Activated CD8-positive, alpha-beta T cell treated with anti-CD3 and anti-CD28 coated beads for 36 hours (primary cell): ENCODE data around the gene GTPBP1. TPM values are rescaled to one million over a fixed set of nuclear protein-coding genes. Genes with fewer than 3 reads are reported as not detected.
A peak's percentile ranks its signal among the peaks of the same experiment; 100 is the strongest.

Experiments used
- ATAC-seq: fragments of 200-7000 bp; cut with Tn5 transposase; one replicate; pipeline ENCODE4 v1.10.0; 2021; ENCODE audit warnings: mild to moderate bottlenecking, moderate library complexity
- CTCF ChIA-PET: fragments of 350-600 bp; sonication (Branson Sonifier 250); formaldehyde crosslinking; loops from one replicate; lab custom pipeline; 2021; ENCODE audit warnings: antibody characterized with exemption; lab: Charles Lee
- POLR2A ChIA-PET: fragments of 350-600 bp; sonication (Branson Sonifier 250); formaldehyde crosslinking; loops from one replicate; lab custom pipeline; 2021; ENCODE audit warnings: antibody characterized with exemption; lab: Charles Lee
- DNase-seq: peaks from one replicate; pipeline ENCODE4 v3.0.0-alpha.2; 2020
- H3K27ac Mint-ChIP-seq: one replicate; pipeline ENCODE4 v1.8.0; 2021; ENCODE audit warnings: mild to moderate bottlenecking, mixed read lengths
- H3K27me3 Mint-ChIP-seq: one replicate; pipeline ENCODE4 v1.8.0; 2021; ENCODE audit warnings: mixed read lengths
- H3K36me3 Mint-ChIP-seq: one replicate; pipeline ENCODE4 v1.8.0; 2021; ENCODE audit warnings: low read depth, mixed read lengths
- H3K4me1 Mint-ChIP-seq: one replicate; pipeline ENCODE4 v1.8.0; 2021; ENCODE audit warnings: low read depth, mixed read lengths
- H3K4me3 Mint-ChIP-seq: one replicate; pipeline ENCODE4 v1.8.0; 2021; ENCODE audit warnings: mild to moderate bottlenecking, moderate library complexity, mixed read lengths
- H3K9me3 Mint-ChIP-seq: one replicate; pipeline ENCODE4 v1.8.0; 2021; ENCODE audit warnings: mixed read lengths
- CTCF ChIP-seq: fragments of 200-600 bp; IDR thresholded peaks from one replicate; pipeline ENCODE4 v1.8.0; 2022; ENCODE audit warnings: antibody characterized with exemption, mild to moderate bottlenecking
- intact Hi-C: fragments of 100-400 bp; cut with micrococcal nuclease; formaldehyde crosslinking; loops from one replicate; pipeline ENCODE4 v1.10.0; 2022
- total RNA-seq, 2 experiments: library from RNA; stranded (reverse); gene quantifications; one replicate each; pipeline ENCODE4 v1.2.3, GENCODE V29; 2021

The GTPBP1 gene
- total RNA-seq, 2 experiments from 2014 or later, result 93.3 to 97.6 TPM

- Mint-ChIP-seq H3K27me3 (no peaks in the 10 kb centered on the region), H3K4me3 (peak overlapping the region; percentile 88), H3K36me3 (peaks cover 41% of the 10 kb centered on the region), H3K9me3 (no peaks in the 10 kb centered on the region), H3K27ac (peak overlapping the region; percentile 83), H3K4me1 (peaks cover 52% of the 10 kb centered on the region)
- ChIA-PET POLR2A (interaction anchor here (0.9 to 41.0 kb wide), 6 partner anchors 8 to 214 kb away, joined by 4 to 905 read pairs (median 8); partner anchors contain the start of genes SUN2 and TOMM22), CTCF (interaction anchor here (0.9 to 2.9 kb wide), 7 partner anchors 18 to 59 kb away, joined by 3 to 18 read pairs (median 4); partner anchors contain the start of gene TOMM22)
- no peak for TF ChIP-seq CTCF
- ATAC-seq (no peak), DNase-seq (no peak)
- intact Hi-C loops, result loop anchor here (10.0 kb wide), 1 partner anchor 47 kb away; the partner anchor contains the start of gene SUN2
Measured at GRCh38 chr22:38707346-38707745, 1.6 kb downstream of the GTPBP1 start.

DNA sequence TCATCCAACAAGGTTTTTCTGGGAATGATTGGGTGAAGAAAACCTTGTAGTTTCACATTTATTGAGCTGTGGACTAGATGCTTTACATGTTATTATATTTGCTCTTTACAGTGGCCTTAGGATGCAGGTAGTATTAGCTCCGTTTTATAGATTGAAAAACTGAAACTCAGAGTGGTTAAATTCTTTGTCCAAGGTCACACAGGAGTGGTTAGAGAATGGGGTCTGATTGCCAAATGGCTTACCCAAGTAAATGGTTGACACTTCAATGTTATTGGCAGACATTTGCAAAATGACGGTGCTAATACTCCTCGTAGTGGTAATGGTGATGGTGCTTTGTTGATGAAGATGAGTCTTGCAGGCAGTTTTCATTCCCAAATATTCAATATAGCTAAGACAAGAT lies 2.2 kb downstream of the GTPBP1 start:
- peaks cover 44% of the 10 kb centered on the region for H3K36me3 Mint-ChIP-seq
- ChIA-PET POLR2A (interaction anchor here (1.2 to 41.0 kb wide), 5 partner anchors 9 to 34 kb away, joined by 5 to 905 read pairs (median 9); partner anchors contain the start of genes SUN2 and TOMM22), CTCF (interaction anchor here (0.9 to 1.7 kb wide), 6 partner anchors 17 to 58 kb away, joined by 3 to 8 read pairs (median 4); partner anchors contain the start of gene TOMM22)
- no peaks in the 10 kb centered on the region for H3K9me3 Mint-ChIP-seq
- no peak for TF ChIP-seq CTCF
- H3K27me3 Mint-ChIP-seq, result no peaks in the 10 kb centered on the region
- ATAC-seq (no peak), DNase-seq (no peak)
- peak overlapping the region; percentile 88 for H3K4me3 Mint-ChIP-seq
- no peak overlapping the region for H3K27ac Mint-ChIP-seq
- H3K4me1 Mint-ChIP-seq, result peaks cover 57% of the 10 kb centered on the region
- intact Hi-C loops, result loop anchor here (10.0 kb wide), 1 partner anchor 47 kb away; the partner anchor contains the start of gene SUN2

- H3K9me3 Mint-ChIP-seq, result no peaks in the 10 kb centered on the region
- no peak for TF ChIP-seq CTCF
- ATAC-seq (no peak), DNase-seq (no peak)
- peaks cover 63% of the 10 kb centered on the region for H3K4me1 Mint-ChIP-seq
- ChIA-PET POLR2A (interaction anchor here (2.6 to 41.0 kb wide), 2 partner anchors 10 to 32 kb away, joined by 7 to 905 read pairs; partner anchors contain the start of gene SUN2), CTCF (interaction anchor here (1.5 kb wide), 1 partner anchor 28 kb away, joined by 6 read pairs; the partner anchor contains the start of gene TOMM22)
- intact Hi-C loops, result loop anchor here (10.0 kb wide), 1 partner anchor 45 kb away; the partner anchor contains the start of gene SUN2
- no peaks in the 10 kb centered on the region for H3K27me3 Mint-ChIP-seq
- H3K4me3 Mint-ChIP-seq, result no peak overlapping the region
- peaks cover 44% of the 10 kb centered on the region for H3K36me3 Mint-ChIP-seq
- H3K27ac Mint-ChIP-seq, result no peak overlapping the region
Measured at GRCh38 chr22:38709306-38709705, 3.6 kb downstream of the GTPBP1 start.

DNA sequence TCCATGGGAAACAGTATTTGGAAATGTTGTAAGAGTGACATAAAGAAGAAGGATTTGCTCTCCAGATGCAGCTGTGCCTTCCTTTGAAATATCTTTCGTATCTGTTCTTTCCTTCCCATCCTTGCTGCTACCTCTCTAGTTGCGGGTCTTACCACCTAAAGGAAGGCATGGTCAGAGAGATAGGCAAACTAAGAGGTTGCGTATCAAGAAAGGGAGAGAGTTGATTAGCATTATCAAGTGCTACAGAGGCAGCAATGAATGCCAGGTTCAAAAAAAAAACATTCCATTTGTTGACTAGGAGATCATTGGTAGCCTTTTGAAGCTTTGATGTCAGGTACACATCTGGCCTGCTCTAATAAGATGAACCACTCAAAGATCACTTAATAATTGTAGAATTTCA lies 4.6 kb downstream of the GTPBP1 start:
- H3K4me3 Mint-ChIP-seq, result no peak overlapping the region
- H3K9me3 Mint-ChIP-seq, result no peaks in the 10 kb centered on the region
- peaks cover 57% of the 10 kb centered on the region for H3K4me1 Mint-ChIP-seq
- ATAC-seq (no peak), DNase-seq (no peak)
- H3K27ac Mint-ChIP-seq, result no peak overlapping the region
- H3K27me3 Mint-ChIP-seq, result no peaks in the 10 kb centered on the region
- ChIA-PET POLR2A (interaction anchor here (41.0 kb wide), 1 partner anchor 31 kb away, joined by 905 read pairs; the partner anchor contains the start of gene SUN2), CTCF (interaction anchor here (1.5 kb wide), 1 partner anchor 29 kb away, joined by 6 read pairs; the partner anchor contains the start of gene TOMM22)
- no peak for TF ChIP-seq CTCF
- intact Hi-C loops, result no loop called here
- H3K36me3 Mint-ChIP-seq, result peaks cover 44% of the 10 kb centered on the region

DNA sequence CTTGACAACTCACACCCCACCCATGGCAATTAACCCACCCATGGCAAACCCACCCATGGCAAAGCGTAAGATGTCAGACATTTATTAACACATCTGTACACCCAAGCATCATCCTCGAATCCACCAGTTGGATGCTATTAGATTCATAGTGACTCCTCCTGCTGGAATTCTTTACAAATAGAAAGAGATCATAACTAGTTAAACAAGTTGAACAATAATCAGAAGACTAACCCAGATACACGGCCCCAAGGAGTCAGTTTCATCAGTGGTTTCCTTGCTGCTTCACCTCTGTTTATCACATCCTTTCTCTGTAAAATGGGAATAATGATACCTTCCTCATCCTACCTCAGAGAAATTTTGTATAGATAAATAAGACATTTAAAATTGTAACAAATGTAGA lies 5.1 kb downstream of the GTPBP1 start:
- H3K27ac Mint-ChIP-seq, result no peak overlapping the region
- H3K36me3 Mint-ChIP-seq, result peaks cover 44% of the 10 kb centered on the region
- no peak overlapping the region for H3K4me3 Mint-ChIP-seq
- no peak for TF ChIP-seq CTCF
- intact Hi-C loops, result no loop called here
- no peaks in the 10 kb centered on the region for H3K27me3 Mint-ChIP-seq
- POLR2A ChIA-PET, result interaction anchor here (41.0 kb wide), 1 partner anchor 31 kb away, joined by 905 read pairs; the partner anchor contains the start of gene SUN2
- CTCF ChIA-PET, result interaction anchor here (2.0 kb wide), 1 partner anchor 14 kb away, joined by 7 read pairs; no protein-coding TSS in a partner anchor
- H3K9me3 Mint-ChIP-seq, result no peaks in the 10 kb centered on the region
- ATAC-seq (no peak), DNase-seq (no peak)
- H3K4me1 Mint-ChIP-seq, result peaks cover 57% of the 10 kb centered on the region
